Activated T-cell treated with anti-CD3 and anti-CD28 coated beads, Interleukin-2, amount 50 U/mL, for 4 hours (primary cell): Measurements from ENCODE around the gene ADIRF. TPM values are rescaled to one million over a fixed set of nuclear protein-coding genes. Genes with fewer than 3 reads are reported as not detected.
A peak's percentile ranks its signal among the peaks of the same experiment; 100 is the strongest.
"Not testable (repeated sequence)": the region's sequence is repeated elsewhere in the genome, so short reads cannot be mapped to it uniquely, and the experiment has no call there.

Source experiments
- ATAC-seq, 2 donors: fragments of 200-7000 bp; cut with Tn5 transposase; one replicate each; pipeline ENCODE4 v1.10.0; 2021
- DNase-seq: peaks from one replicate; pipeline ENCODE4 v3.0.0-alpha.2; 2020
- H3K27me3 Mint-ChIP-seq: one replicate; pipeline ENCODE4 v1.8.0; 2021; ENCODE audit warnings: low read depth, mixed read lengths
- H3K36me3 Mint-ChIP-seq: one replicate; pipeline ENCODE4 v1.8.0; 2022; ENCODE audit warnings: mixed read lengths; ENCODE audit not compliant: insufficient read depth
- H3K4me1 Mint-ChIP-seq: one replicate; pipeline ENCODE4 v1.8.0; 2021; ENCODE audit warnings: low read depth, mixed read lengths
- H3K4me3 Mint-ChIP-seq: one replicate; pipeline ENCODE4 v1.8.0; 2021; ENCODE audit warnings: mild to moderate bottlenecking, moderate library complexity, mixed read lengths
- H3K9me3 Mint-ChIP-seq: one replicate; pipeline ENCODE4 v1.8.0; 2021; ENCODE audit warnings: mixed read lengths
- total RNA-seq, 3 donors: library from RNA; stranded (reverse); gene quantifications; one replicate each; pipeline ENCODE4 v1.2.1, GENCODE V29; 2021

ADIRF gene
- total RNA-seq, 3 donors from 2014 or later = 0.48 TPM; not detected in 2

DNA sequence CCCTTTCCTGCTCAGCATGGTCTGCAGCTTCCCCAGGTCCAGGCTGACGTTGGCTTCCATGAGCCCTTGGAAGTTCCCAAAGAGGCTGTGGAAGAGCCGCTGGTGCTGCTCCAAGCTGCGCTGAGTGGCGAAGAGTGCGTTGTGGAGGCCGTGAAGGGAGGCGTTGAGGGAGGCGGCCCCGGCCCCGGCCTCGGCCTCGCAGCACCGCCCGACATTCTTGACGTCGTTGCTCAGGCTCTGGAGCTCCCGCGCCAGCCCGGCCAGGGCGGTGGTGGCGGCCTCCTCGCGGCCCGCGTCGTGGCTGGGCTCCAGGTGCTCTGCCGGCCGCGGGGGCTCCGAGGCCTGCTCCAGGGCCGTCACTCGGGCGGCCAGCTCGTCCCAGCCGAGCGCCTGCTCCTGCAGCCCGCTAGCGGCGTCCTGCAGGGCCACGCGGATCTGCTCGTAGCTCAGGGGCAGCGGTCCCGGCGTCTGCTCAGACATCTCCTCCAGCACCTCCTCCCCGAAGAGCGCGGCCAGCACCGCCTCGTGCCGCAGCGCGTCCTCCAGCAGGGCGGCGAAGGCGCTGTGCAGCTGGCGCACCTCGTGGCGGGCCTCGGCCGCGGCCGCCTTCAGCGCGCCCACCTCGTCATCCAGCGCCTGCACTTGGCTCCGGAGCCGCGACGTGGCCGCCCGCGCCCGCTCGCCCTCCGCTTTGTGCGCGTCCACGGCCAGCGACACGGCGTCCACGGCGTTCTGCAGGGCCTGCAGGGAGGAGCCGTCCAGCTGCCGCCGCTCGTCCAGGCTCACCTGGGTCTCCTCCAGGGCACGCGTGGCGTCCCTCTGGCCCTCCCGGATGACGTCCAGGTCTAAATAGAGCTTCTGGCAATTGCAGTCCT, 25.6 kb upstream of the ADIRF start:
- peaks cover 2% of the 10 kb centered on the region for H3K27me3 Mint-ChIP-seq
- no peaks in the 10 kb centered on the region for H3K36me3 Mint-ChIP-seq
- peaks cover 2% of the 10 kb centered on the region for H3K4me1 Mint-ChIP-seq
- no peak for DNase-seq
- no peak overlapping the region for H3K4me3 Mint-ChIP-seq
- no peaks in the 10 kb centered on the region for H3K9me3 Mint-ChIP-seq
- no peak for ATAC-seq

DNA sequence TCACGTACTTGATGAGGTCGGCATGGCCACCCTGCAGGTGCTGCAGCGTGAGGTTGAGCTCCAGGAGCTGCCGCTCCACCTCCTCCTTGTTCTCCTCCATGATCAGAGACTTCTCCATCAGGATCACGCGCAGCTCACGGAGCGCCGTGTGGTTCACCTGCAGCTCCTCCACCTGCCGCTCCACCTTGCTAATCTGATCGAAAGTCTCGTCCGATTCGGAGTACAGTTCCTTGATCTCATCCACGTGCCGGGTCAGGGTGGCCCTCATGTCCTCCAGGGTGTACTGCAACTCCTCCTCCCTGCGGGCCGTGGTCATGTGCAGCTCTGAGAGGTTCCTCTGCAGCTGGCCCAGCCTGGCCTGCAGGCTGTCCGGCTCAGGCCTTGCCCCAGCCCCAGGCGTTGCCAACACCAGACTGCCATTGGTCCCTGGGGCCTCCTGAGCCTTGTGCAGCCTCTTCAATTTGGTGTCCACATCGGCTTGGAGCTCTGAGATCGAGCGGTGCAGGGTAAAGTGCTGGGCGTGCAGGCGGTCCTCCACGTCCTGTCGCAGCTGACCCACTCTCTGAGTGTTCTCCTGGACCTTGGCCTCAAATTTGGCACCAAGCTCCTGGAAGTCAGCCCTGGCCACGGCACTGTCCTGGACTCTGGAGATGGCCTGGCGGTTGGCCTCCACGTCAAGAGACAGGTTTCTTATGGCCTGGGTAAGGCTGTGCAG, 24.8 kb upstream of the ADIRF start:
- ATAC-seq = no peak
- DNase-seq = no peak
- Mint-ChIP-seq H3K4me1 (peaks cover 4% of the 10 kb centered on the region), H3K36me3 (no peaks in the 10 kb centered on the region), H3K4me3 (no peak overlapping the region), H3K27me3 (peaks cover 2% of the 10 kb centered on the region), H3K9me3 (no peaks in the 10 kb centered on the region)

DNA sequence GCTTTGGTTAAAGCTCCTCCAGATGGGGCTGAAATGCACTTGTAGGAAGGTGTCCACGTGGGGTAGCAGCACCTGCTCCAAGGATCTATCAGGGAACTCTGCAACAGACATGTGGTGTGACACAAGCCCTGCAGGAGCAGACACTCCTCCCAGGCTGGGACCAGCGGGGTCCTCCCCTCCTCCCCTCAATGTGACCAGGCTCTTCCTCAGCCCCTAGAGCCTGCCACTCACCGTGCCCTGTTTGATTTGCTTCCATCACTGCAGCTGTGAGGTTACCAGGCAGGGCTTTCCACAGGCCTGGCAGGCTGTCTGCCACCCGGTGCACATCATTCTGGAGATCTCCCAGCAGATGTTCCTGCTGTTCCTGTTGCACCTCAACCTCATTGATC, 24.3 kb upstream of the ADIRF start:
- peaks cover 2% of the 10 kb centered on the region for H3K27me3 Mint-ChIP-seq
- H3K4me3 Mint-ChIP-seq = no peak overlapping the region
- H3K36me3 Mint-ChIP-seq = no peaks in the 10 kb centered on the region
- H3K4me1 Mint-ChIP-seq = peaks cover 5% of the 10 kb centered on the region
- DNase-seq (no peak), ATAC-seq (no peak)
- no peaks in the 10 kb centered on the region for H3K9me3 Mint-ChIP-seq

DNA sequence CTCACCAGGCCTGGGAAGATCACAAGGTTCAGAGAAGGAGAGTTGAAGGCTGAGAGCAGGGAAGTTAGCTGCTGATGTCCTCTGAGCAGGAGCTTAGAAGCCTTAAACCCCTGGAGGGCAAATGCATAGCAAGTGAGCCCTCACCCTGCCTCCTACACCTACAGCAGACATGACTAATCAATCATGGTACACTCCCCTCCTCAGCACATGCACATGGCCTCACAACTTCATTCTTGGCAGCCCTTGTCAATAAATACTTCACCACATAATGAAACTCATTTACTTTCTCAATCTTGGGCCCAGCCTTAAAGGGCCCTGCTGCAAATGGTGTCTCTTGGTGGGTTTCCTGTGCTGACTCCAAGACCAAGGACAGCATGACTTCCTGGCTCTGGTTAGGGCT, 23.8 kb upstream of the ADIRF start:
- peak in 1 of 2 donors; percentile 58 for ATAC-seq
- no peak for DNase-seq
- Mint-ChIP-seq H3K4me3 (no peak overlapping the region), H3K4me1 (peaks cover 9% of the 10 kb centered on the region), H3K27me3 (peaks cover 2% of the 10 kb centered on the region), H3K36me3 (no peaks in the 10 kb centered on the region), H3K9me3 (no peaks in the 10 kb centered on the region)

DNA sequence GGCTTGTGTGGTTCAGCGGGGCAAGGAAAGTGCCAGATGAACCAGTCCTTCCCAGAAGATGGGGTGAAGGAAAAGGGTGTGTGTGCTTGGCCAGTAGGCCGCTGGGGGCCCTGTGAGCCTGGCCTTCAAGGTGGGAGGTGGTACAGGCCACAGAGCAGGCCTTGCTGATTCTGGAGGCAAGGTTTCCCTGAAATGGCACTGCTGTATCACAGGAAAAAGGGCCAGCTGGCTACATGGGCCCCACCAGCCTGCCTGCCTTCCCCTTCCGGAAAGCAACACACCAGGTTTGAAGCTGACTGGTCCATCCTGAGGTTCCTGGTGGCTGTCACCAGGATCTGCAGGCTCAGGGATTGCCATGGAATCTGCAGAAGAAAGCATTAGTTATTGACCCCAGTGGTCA, 23.4 kb upstream of the ADIRF start:
- peaks cover 11% of the 10 kb centered on the region for H3K4me1 Mint-ChIP-seq
- DNase-seq (no peak), ATAC-seq (no peak)
- no peaks in the 10 kb centered on the region for H3K9me3 Mint-ChIP-seq
- H3K4me3 Mint-ChIP-seq = no peak overlapping the region
- peaks cover 2% of the 10 kb centered on the region for H3K27me3 Mint-ChIP-seq
- no peaks in the 10 kb centered on the region for H3K36me3 Mint-ChIP-seq

DNA sequence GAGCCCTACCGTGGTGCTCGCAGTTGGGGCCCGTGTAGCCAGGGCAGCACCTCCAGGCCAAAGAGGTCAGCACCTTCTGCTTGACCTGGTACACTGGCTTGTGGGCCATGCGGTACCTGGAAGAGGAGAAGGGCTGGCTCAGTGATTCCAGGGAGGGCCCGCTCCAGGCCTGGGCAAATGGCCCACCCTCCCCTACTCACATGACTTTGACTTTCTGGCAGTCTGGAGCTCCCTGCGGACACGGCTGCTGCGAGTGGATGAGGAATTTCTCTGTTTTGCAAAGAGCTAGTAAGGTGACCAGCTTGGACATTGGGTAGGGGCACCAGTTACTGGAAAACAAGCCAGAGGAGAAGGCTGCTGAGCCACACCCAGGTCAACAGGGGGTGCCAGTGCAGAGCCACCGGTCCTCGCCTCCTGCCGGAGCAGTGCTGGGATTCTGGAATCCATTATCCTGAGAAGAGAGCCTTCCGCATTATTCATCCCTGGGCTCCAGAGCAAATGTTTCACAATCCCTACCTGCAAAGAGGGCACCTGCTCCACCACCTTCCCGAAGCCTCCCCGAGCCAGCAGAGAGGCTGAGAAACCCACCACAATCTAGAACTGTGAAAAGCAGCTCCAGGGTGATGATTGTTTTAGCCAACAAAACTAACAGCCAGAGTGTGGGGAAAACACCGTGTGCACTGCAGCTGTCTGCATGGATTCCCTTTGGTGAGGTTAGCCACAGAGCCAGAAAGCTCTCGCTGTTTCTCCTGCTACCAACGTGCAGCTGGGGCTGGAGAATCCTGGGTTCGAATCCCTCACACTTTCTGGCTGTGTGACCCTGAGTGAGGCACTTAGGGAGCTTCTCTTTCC, 22.7 kb upstream of the ADIRF start:
- DNase-seq (no peak), ATAC-seq (no peak)
- H3K4me1 Mint-ChIP-seq = peaks cover 15% of the 10 kb centered on the region
- H3K36me3 Mint-ChIP-seq = no peaks in the 10 kb centered on the region
- H3K9me3 Mint-ChIP-seq = no peaks in the 10 kb centered on the region
- H3K4me3 Mint-ChIP-seq = no peak overlapping the region
- peaks cover 2% of the 10 kb centered on the region for H3K27me3 Mint-ChIP-seq

DNA sequence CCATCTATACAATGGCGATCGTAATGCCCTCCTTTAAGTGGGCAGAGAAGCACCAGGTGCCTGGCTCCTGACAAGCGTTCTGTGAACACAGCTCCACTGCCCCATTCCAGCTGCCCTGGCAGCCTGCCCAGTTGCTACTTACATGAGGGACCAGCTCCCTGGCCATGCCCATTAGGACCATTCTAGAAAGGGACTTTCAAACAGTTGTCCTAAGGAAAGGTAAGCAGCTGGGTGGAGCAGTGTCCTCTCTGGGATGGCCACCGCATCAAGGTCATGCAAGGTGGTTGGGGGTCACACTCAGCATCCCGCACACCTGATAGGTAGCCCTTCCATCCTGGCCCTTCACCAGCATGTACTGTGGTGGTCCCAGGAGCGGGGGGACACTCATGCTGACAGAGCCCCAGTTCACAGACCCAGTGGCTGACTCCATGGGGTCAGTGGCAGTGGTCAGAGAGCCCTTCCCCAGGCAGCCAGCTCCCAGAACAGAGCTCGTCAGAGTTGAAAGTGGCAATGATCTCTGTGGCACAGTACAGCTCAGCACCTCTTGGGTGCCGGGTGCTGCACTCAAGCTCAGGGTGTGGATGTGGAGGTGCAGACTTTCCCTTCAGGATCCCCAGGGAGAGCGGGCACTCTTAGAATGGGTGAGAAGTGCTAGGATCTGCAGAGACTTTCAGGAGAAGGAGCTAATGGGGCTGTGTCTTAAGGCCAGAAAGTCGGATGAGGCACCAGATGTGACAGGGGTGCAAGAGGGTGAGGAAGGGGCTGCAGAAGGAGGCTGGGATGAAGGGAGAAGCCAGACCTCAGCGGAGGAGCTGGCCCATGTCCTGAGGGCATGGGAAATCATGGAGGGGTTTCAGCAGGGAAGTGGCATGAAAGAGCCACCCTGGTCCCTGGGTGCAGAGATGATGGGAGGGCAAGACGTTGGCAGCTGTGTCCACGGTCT, 21.8 kb upstream of the ADIRF start:
- H3K36me3 Mint-ChIP-seq = no peaks in the 10 kb centered on the region
- DNase-seq = no peak
- ATAC-seq = no peak
- peaks cover 21% of the 10 kb centered on the region for H3K4me1 Mint-ChIP-seq
- H3K9me3 Mint-ChIP-seq = no peaks in the 10 kb centered on the region
- peaks cover 2% of the 10 kb centered on the region for H3K27me3 Mint-ChIP-seq
- H3K4me3 Mint-ChIP-seq = no peak overlapping the region

DNA sequence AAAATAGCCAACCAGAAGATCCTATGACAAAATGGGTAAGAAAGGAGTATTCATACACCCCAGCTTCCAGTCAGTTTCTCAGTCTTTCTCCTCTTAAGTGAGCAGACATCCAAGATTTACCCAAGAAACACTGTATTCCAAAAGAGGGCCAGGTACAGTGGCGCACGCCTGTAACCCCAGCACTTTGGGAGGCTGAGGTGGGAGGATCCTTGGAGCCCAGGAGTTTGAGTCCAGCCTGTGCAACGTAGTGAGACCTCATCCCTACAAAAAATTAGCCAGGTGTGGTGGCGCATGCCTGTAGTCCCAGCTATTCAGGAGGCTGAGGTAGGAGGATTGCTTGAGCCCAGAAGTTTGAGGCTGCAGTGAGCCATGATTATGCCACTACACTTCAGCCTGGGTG, 20.5 kb upstream of the ADIRF start:
- not testable (repeated sequence) for H3K36me3 Mint-ChIP-seq, ATAC-seq, DNase-seq, H3K4me3 Mint-ChIP-seq, H3K9me3 Mint-ChIP-seq, H3K27me3 Mint-ChIP-seq
- peaks cover 23% of the 10 kb centered on the region for H3K4me1 Mint-ChIP-seq

DNA sequence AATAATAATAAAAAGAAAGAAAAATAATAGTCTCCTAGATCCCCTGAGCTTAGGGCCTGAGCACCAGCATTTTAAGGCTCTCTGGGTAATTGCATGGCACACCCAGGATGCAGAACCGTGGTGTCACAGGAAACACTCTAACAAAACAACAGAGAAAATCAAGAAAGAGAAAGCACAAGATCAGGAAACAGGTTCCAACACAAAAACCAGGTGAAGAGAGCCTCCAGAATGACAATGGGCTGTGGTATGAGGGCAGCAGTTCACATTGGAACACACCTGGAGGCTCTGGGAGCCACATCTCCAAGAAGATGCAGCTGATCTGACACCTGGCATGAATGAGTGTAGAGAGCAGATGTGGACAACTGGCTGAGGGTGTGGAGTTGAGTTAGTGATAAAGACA, 17.9 kb upstream of the ADIRF start:
- ATAC-seq (no peak), DNase-seq (no peak)
- Mint-ChIP-seq H3K9me3 (peaks cover 12% of the 10 kb centered on the region), H3K36me3 (peaks cover 2% of the 10 kb centered on the region), H3K27me3 (peaks cover 2% of the 10 kb centered on the region), H3K4me1 (peaks cover 23% of the 10 kb centered on the region), H3K4me3 (no peak overlapping the region)

DNA sequence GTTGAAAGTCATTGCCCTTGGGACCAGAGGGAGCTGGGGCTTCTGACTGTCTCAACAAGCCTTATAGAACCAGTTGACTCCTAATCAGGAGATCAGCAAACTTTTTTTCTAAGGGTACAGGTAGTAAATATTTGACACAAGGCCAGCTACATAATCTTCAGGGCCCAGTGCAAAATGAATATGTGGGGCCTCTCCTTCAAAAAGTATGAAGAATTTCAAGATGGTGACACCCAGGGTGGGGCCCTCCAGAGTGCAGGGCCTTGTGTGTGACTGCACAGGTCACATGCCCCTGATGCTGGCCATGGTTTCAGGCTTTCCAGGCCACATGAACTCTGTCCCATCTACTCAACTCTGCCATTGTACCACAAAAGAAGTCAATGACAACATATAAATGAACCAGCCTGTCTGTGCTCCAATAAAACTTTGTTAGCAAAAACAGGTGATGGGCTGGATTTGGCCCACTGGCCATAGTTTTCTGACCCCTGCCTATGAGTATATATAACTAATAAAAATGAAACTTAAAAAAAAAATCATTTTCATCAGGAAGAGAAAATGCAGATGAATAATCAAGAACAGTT, 17.0 kb upstream of the ADIRF start:
- Mint-ChIP-seq H3K4me1 (peaks cover 21% of the 10 kb centered on the region), H3K36me3 (peaks cover 2% of the 10 kb centered on the region), H3K27me3 (peaks cover 2% of the 10 kb centered on the region), H3K4me3 (no peak overlapping the region), H3K9me3 (peaks cover 12% of the 10 kb centered on the region)
- ATAC-seq (no peak), DNase-seq (no peak)

DNA sequence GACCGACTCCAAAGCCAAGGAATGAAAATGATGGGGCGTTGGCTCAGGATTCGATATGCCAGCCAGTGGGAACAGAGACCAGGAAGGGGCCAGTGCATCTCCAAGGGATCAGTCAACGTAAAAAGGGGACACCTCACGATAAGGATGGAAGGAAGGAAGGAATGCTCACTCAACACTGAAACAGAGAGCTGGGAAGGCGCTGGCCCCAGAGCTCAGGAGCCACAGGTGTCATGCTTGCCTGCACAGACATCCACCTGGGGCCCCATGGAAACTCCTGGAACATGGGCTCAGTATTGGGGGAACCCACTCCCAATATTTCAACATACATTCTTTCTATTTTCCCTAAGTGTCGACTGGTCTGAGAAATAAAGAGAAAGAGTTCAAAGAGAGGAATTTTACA, 16.2 kb upstream of the ADIRF start:
- DNase-seq (no peak), ATAC-seq (no peak)
- peaks cover 21% of the 10 kb centered on the region for H3K4me1 Mint-ChIP-seq
- H3K27me3 Mint-ChIP-seq = no peaks in the 10 kb centered on the region
- H3K9me3 Mint-ChIP-seq = peaks cover 12% of the 10 kb centered on the region
- H3K36me3 Mint-ChIP-seq = peaks cover 2% of the 10 kb centered on the region
- no peak overlapping the region for H3K4me3 Mint-ChIP-seq

DNA sequence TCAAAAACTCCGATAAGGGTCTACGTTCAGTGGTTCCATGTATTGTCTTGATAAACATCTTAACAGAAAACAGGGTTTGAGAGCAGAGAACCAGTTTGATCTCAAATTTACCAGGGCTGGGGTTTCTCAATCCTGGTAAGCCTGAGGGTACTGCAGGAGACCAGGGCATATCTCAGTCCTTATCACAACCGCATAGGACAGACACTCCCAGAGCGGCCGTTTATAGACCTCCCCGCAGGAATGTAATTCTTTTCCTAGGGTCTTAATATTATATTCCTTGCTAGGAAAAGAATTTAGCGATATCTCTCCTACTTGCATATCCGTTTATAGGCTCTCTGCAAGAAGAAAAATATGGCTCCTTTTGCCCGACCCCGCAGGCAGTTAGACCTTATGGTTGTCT, 15.6 kb upstream of the ADIRF start:
- not testable (repeated sequence) for H3K27me3 Mint-ChIP-seq, H3K36me3 Mint-ChIP-seq, ATAC-seq, H3K4me3 Mint-ChIP-seq, DNase-seq
- H3K4me1 Mint-ChIP-seq = peaks cover 21% of the 10 kb centered on the region
- H3K9me3 Mint-ChIP-seq = peaks cover 12% of the 10 kb centered on the region
